Measurements from ENCODE around the gene PSG2. TPM values are rescaled to one million over a fixed set of nuclear protein-coding genes. Genes with fewer than 3 reads are reported as not detected.
A peak's percentile ranks its signal among the peaks of the same experiment; 100 is the strongest.
"Not testable (repeated sequence)": the region's sequence is repeated elsewhere in the genome, so short reads cannot be mapped to it uniquely, and the experiment has no call there.

PSG2 gene
- total RNA-seq, 8 experiments from 2014 or later: 0.81 TPM; not detected in 7

GRCh38 chr19:43059482-43059881 lies 23.0 kb downstream of the PSG2 start:
- in situ Hi-C loops (cut with MboI; ENCODE audit: low pct_unique_long_range_greater_than_20kb in 2 of 9, low sequenced_read_pairs in 9 of 9, unreplicated experiment in 9 of 9): not testable (repeated sequence)
- 23 to 60% (median 56%) methylated on average over 2 of the region's 2 CpGs; no CpG with 5 or more reads in 7 of the 10 experiments for WGBS, 10 experiments

DNA sequence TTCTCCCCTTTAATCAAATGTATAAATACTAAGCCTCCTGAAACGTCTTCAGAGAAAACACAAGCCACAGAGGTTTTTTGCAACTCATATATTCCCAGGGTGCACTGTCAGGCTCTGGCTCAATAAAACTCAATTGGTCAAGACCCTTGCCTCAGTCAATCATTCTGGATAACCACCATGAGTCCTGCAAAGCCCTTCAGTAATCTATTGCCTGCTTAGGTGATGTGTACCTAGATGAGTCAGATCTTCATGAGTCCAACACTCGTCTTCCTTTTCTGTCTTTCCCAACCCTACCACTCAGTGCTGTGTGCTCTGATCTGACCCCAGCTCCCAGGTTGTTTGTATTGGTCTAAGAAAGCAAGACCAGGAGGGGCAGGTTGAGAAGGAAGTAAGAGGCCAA lies 24.1 kb downstream of the PSG2 start:
- ATAC-seq (replicated peaks in 6 of 8); in situ Hi-C loops (cut with MboI; ENCODE audit: low pct_unique_long_range_greater_than_20kb in 2 of 9, low sequenced_read_pairs in 9 of 9, unreplicated experiment in 9 of 9); H3K4me1 ChIP-seq (replicated peaks in 1 of 2); H3K4me3 ChIP-seq; H3K27ac ChIP-seq: not testable (repeated sequence)
- WGBS, 10 experiments: 0% methylated on average over 1 of the region's 2 CpGs; no CpG with 5 or more reads in 7 of the 10 experiments

More at GRCh38 chr19:43059482-43059881, 23.0 kb downstream of the PSG2 start:
- H3K27ac ChIP-seq; H3K4me1 ChIP-seq (replicated peaks in 1 of 2); H3K4me3 ChIP-seq; ATAC-seq (replicated peaks in 6 of 8): not testable (repeated sequence)

DNA sequence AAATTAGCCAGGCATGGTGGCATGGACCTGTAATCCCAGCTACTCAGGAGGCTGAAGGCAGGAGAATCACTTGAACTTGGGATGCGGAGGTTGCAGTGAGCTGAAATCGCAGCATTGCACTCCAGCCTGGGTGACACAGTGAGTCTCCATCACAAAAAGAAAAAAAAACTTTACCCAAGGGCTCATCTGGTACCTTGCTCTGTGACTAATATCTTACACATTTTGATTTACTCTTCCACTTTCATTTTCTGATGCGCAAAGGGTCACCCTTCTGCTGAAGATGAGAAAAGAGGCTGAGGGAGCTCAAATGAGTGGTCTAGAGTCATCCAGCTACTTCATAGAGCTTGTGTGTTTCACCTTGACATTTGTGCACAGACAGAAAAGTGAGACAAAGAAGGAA lies 34.5 kb downstream of the PSG2 start:
- 17 to 100% (median 94%) methylated on average over 1 to 3 of the region's 3 CpGs; no CpG with 5 or more reads in 2 of the 10 experiments for WGBS, 10 experiments
- in situ Hi-C loops (cut with MboI; ENCODE audit: low pct_unique_long_range_greater_than_20kb in 2 of 9, low sequenced_read_pairs in 9 of 9, unreplicated experiment in 9 of 9); H3K4me1 ChIP-seq (replicated peaks in 1 of 2); H3K4me3 ChIP-seq; H3K27ac ChIP-seq; ATAC-seq (replicated peaks in 6 of 8): not testable (repeated sequence)

DNA sequence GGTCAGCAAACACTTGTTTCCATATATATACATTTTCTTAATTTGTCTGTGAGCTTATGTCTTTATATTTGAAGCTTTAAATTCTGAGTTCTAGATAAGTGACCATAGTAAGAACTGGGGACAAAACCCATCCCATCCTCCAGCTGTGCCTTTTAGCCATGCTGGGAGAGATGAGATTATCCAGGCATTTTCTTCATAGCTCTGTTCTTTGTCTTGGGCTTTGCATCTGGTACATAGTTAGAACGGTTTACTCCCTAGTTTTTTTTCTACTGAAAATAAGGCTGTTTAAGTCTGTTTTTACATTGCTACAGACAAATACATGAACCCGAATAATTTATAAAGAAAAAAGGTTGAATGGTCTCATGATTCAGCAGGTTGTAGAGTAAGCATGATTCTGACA lies 35.9 kb downstream of the PSG2 start:
- H3K27ac ChIP-seq; in situ Hi-C loops (cut with MboI; ENCODE audit: low pct_unique_long_range_greater_than_20kb in 2 of 9, low sequenced_read_pairs in 9 of 9, unreplicated experiment in 9 of 9); H3K4me1 ChIP-seq (replicated peaks in 1 of 2); ATAC-seq (replicated peaks in 6 of 8); H3K4me3 ChIP-seq: not testable (repeated sequence)
- WGBS, 10 experiments: 0 to 50% (median 0%) methylated on average over 1 to 2 of the region's 2 CpGs; no CpG with 5 or more reads in 5 of the 10 experiments

DNA sequence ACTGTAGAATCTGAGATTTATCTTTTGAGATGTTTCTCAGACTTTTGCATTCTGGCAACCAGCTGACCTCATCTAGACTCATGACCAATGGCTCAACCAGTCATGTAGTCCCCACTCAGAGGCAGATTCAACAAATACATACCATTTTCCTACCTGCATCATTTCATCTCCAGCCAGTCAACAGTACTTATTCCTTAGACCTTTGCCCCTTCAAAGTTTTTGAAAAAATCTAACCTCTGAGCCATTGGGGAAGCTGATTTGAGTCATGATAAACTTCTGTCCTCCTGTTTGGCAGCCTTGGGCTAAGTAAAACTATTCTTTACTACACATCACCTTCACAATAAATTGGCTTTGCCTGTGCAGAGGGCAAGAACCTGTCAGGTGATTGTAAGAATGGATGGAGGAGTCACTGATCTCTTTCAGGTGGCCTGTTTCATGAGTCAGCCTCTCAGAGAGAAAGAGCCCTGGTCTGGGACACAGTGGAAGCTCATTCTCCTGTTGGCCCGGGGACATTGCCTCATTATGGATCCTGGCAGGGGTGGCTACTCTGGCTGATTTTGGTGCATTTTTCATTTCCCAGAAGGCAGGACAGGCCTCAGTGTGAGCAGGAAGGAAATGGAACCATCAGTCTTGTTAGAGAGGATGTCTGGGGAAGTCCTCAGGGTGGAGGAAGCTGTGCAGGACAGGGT lies 38.9 kb downstream of the PSG2 start:
- H3K27ac ChIP-seq; H3K4me3 ChIP-seq; H3K4me1 ChIP-seq (replicated peaks in 1 of 2); in situ Hi-C loops (cut with MboI; ENCODE audit: low pct_unique_long_range_greater_than_20kb in 2 of 9, low sequenced_read_pairs in 9 of 9, unreplicated experiment in 9 of 9); ATAC-seq (replicated peaks in 6 of 8): not testable (repeated sequence)
- WGBS, 10 experiments: 89% methylated on average over 1 of the region's 1 CpG; no CpG with 5 or more reads in 9 of the 10 experiments

DNA sequence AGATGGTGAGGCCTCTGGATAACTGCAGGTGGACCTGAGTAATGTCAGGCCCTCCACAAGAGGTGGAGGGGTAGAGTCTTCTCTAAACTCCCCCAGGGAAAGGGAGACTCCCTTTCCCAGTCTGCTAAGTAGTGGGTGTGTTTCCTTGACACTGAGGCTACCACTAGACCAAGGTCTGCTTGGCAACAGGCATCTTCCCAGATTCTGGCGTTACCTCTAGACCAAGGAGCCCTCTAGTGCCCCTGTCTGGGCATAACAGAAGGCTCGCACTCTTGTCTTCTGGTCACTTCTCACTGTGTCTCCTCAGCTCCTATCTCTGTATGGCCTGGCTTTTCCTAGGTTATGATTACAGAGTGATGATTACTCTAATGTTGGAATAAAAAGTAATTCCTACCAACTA lies 50.9 kb downstream of the PSG2 start:
- H3K4me1 ChIP-seq (replicated peaks in 1 of 2); H3K4me3 ChIP-seq; H3K27ac ChIP-seq; in situ Hi-C loops (cut with MboI; ENCODE audit: low pct_unique_long_range_greater_than_20kb in 2 of 9, low sequenced_read_pairs in 9 of 9, unreplicated experiment in 9 of 9): not testable (repeated sequence)
- WGBS, 10 experiments: 83% methylated on average over 1 of the region's 2 CpGs; no CpG with 5 or more reads in 9 of the 10 experiments
- peak in 2 of 8 experiments; percentile 18 to 37 for ATAC-seq (replicated peaks in 6 of 8)

DNA sequence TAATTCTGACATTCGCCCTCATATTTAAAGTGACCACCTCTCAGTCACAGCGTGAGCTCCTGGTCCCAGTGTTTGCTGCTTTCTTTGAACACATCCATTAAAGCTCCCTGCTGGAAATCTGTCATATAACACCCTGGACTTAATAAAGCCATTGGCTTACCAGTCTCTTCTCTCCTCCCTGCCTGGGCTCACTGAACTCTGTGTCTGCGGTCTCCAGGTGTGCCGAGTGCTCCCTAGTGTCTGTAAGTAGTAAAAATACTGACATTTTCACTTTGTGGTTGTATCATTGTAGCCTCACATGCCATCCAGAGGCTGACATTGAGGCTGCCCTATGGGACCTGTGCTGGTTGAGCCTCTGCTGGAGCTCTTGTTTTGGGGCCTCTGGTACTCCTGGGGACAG lies 53.6 kb downstream of the PSG2 start:
- in situ Hi-C loops (cut with MboI; ENCODE audit: low pct_unique_long_range_greater_than_20kb in 2 of 9, low sequenced_read_pairs in 9 of 9, unreplicated experiment in 9 of 9): no loop called here
- 25 to 83% (median 58%) methylated on average over 2 to 4 of the region's 4 CpGs; no CpG with 5 or more reads in 6 of the 10 experiments for WGBS, 10 experiments
- no peak for ATAC-seq (replicated peaks in 6 of 8)

GRCh38 chr19:43027985-43028384 lies 54.5 kb downstream of the PSG2 start:
- H3K27ac ChIP-seq; H3K4me3 ChIP-seq; ATAC-seq (replicated peaks in 6 of 8); in situ Hi-C loops (cut with MboI; ENCODE audit: low pct_unique_long_range_greater_than_20kb in 2 of 9, low sequenced_read_pairs in 9 of 9, unreplicated experiment in 9 of 9); H3K4me1 ChIP-seq (replicated peaks in 1 of 2): not testable (repeated sequence)
- WGBS, 10 experiments: 0 to 57% methylated on average over 1 to 2 of the region's 10 CpGs; no CpG with 5 or more reads in 8 of the 10 experiments

More for the DNA sequence above, 53.6 kb downstream of the PSG2 start:
- H3K4me1 ChIP-seq (replicated peaks in 1 of 2): no peaks in the 10 kb centered on the region
- no peak overlapping the region for H3K4me3 ChIP-seq
- H3K27ac ChIP-seq: no peak overlapping the region

DNA sequence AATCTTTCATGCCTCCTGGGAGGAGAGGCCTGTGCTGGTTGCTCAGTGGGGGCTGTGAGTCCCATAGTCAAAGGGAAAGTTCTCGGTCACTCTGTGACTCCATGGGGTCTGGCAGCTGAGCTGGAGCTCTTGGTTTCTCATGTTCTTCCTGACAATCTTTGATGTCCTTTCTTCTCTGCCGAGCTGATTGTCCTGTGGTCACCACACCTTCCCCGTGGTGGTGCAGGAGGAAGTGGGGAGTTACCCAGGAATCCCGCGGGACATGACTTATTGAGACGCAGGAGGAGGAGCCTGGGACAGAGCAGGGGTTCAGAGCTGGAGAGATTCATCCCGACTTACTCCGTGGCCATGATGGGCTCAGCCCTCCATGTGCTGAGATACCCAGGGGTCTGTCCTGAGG lies 55.4 kb downstream of the PSG2 start:
- ATAC-seq (replicated peaks in 6 of 8); H3K4me3 ChIP-seq; H3K27ac ChIP-seq; H3K4me1 ChIP-seq (replicated peaks in 1 of 2); in situ Hi-C loops (cut with MboI; ENCODE audit: low pct_unique_long_range_greater_than_20kb in 2 of 9, low sequenced_read_pairs in 9 of 9, unreplicated experiment in 9 of 9): not testable (repeated sequence)
- 66 to 100% (median 80%) methylated on average over 1 to 4 of the region's 8 CpGs; no CpG with 5 or more reads in 6 of the 10 experiments for WGBS, 10 experiments

- in situ Hi-C loops (cut with MboI; ENCODE audit: low pct_unique_long_range_greater_than_20kb in 2 of 9, low sequenced_read_pairs in 9 of 9, unreplicated experiment in 9 of 9); H3K4me3 ChIP-seq; ATAC-seq (replicated peaks in 6 of 8); H3K27ac ChIP-seq; H3K4me1 ChIP-seq (replicated peaks in 1 of 2): not testable (repeated sequence)
- WGBS, 10 experiments: 0 to 100% (median 71%) methylated on average over 1 to 3 of the region's 6 CpGs; no CpG with 5 or more reads in 6 of the 10 experiments
Observed at GRCh38 chr19:43026369-43026768, 56.1 kb downstream of the PSG2 start, which contains the start of gene PSG11. Gene PSG11 (minus strand): TSS chr19:43026469. CDS start chr19:43026372, 97 bp downstream.

GRCh38 chr19:43022098-43022497 lies 60.4 kb downstream of the PSG2 start:
- H3K27ac ChIP-seq; H3K4me3 ChIP-seq; ATAC-seq (replicated peaks in 6 of 8); H3K4me1 ChIP-seq (replicated peaks in 1 of 2); in situ Hi-C loops (cut with MboI; ENCODE audit: low pct_unique_long_range_greater_than_20kb in 2 of 9, low sequenced_read_pairs in 9 of 9, unreplicated experiment in 9 of 9): not testable (repeated sequence)
- 0 to 53% (median 20%) methylated on average over 1 to 4 of the region's 4 CpGs; no CpG with 5 or more reads in 1 of the 10 experiments for WGBS, 10 experiments

DNA sequence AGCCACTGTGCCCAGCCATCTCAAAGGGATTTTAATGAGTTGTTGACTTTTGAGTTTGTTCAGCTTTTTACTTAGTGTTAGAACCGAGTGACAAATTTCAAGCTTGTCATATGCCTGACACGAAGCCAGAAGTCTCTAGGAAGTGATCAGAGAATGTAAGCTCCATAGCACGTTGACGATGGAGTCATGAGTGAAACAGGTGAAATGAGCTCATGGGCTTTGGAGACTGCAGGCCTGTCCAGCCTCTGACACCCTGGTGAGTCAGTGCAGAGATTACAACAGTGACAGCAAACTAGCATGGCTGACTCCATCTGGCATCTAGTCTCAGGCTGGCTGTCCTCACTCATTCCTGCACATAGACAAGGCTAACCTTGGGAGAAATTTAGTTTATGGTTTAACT lies 60.9 kb downstream of the PSG2 start:
- WGBS, 10 experiments: 0 to 20% (median 1%) methylated on average over 1 to 4 of the region's 4 CpGs; no CpG with 5 or more reads in 4 of the 10 experiments
- in situ Hi-C loops (cut with MboI; ENCODE audit: low pct_unique_long_range_greater_than_20kb in 2 of 9, low sequenced_read_pairs in 9 of 9, unreplicated experiment in 9 of 9); H3K4me1 ChIP-seq (replicated peaks in 1 of 2); H3K27ac ChIP-seq; H3K4me3 ChIP-seq: not testable (repeated sequence)
- peak in 3 of 8 experiments; percentile 50 to 74 (median 64) for ATAC-seq (replicated peaks in 6 of 8)

DNA sequence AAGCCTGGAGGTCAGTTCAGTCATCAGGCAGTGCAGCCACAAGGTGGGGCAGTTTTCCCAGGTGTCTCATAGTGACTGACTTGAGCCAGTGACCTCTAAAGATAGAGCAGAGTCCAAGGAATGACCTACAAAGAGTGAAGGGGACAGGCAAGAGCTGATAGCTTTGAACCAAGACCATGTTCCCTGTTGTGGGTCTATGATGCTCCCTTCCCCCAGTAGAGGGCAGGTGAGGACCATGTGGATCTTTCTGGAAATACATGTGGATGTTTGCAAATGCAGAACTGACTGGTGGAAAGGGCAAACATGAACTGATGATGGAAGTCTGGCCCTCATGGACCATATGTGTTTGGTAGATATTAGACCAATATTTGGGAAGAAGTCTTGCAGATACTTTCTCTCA lies 62.9 kb downstream of the PSG2 start:
- ATAC-seq (replicated peaks in 6 of 8); H3K27ac ChIP-seq; H3K4me3 ChIP-seq; H3K4me1 ChIP-seq (replicated peaks in 1 of 2); in situ Hi-C loops (cut with MboI; ENCODE audit: low pct_unique_long_range_greater_than_20kb in 2 of 9, low sequenced_read_pairs in 9 of 9, unreplicated experiment in 9 of 9): not testable (repeated sequence)
